Skeletal muscle tissue (tissue), 4 donors: ENCODE measurements around the gene TGFBRAP1. TPM values are rescaled to one million over a fixed set of nuclear protein-coding genes. Genes with fewer than 3 reads are reported as not detected.

Experiments used
- H3K27ac ChIP-seq: one replicate; pipeline ENCODE4 v1.7.0; 2013; ENCODE audit warnings: mild to moderate bottlenecking, low read depth, low read length, inconsistent platforms
- H3K27me3 ChIP-seq, 3 donors: one replicate each; pipeline ENCODE4 v1.7.0; 2013; ENCODE audit warnings: low read length in 3 of 3; ENCODE audit not compliant: control insufficient read depth in 3 of 3, insufficient read depth in 3 of 3
- H3K36me3 ChIP-seq, 3 donors: one replicate each; pipeline ENCODE4 v1.7.0; 2013; ENCODE audit warnings: low read length in 3 of 3; ENCODE audit not compliant: control insufficient read depth in 3 of 3, insufficient read depth in 3 of 3
- H3K4me1 ChIP-seq, 3 donors: one replicate each; pipeline ENCODE4 v1.7.0; 2013; ENCODE audit warnings: low read length in 3 of 3, mild to moderate bottlenecking in 3 of 3; ENCODE audit not compliant: control insufficient read depth in 3 of 3, insufficient read depth in 3 of 3
- H3K4me3 ChIP-seq, 3 donors: one replicate each; pipeline ENCODE4 v1.7.0; 2013; ENCODE audit warnings: low read length in 3 of 3
- H3K9ac ChIP-seq, 3 donors: one replicate each; pipeline ENCODE4 v1.7.0; 2013; ENCODE audit warnings: low read length in 3 of 3, mild to moderate bottlenecking in 3 of 3, moderate library complexity in 2 of 3, low read depth in 1 of 3
- H3K9me3 ChIP-seq, 3 donors: one replicate each; pipeline ENCODE4 v1.7.0; 2013; ENCODE audit warnings: low read length in 3 of 3; ENCODE audit not compliant: control insufficient read depth in 3 of 3
- total RNA-seq: library from RNA; depleted of rRNA; stranded (reverse); fragments of >200 nt; gene quantifications from one replicate; pipeline ENCODE4 v1.2.3, GENCODE V29; 2014
- donor health status: Osteomylitis.

TGFBRAP1 gene
- total RNA-seq, 1 donor from 2014 or later, result 7.3 TPM

GRCh38 chr2:105357122-105357521, 27.6 kb upstream of the TGFBRAP1 start:
- peaks cover 23 to 45% (median 41%) of the 10 kb centered on the region in 3 donors for H3K36me3 ChIP-seq
- no peak overlapping the region for H3K4me3 ChIP-seq
- no peak overlapping the region for H3K27ac ChIP-seq
- no peak overlapping the region for H3K9ac ChIP-seq
- H3K9me3 ChIP-seq, result no peaks in the 10 kb centered on the region
- H3K4me1 ChIP-seq, result no peaks in the 10 kb centered on the region
- no peaks in the 10 kb centered on the region for H3K27me3 ChIP-seq

- Histone ChIP-seq H3K4me3 (no peak overlapping the region), H3K4me1 (no peaks in the 10 kb centered on the region), H3K9me3 (no peaks in the 10 kb centered on the region), H3K36me3 (peaks cover 22 to 58% (median 57%) of the 10 kb centered on the region in 3 donors), H3K27me3 (no peaks in the 10 kb centered on the region), H3K9ac (no peak overlapping the region), H3K27ac (no peak overlapping the region)
Measured at GRCh38 chr2:105344704-105345345, 15.3 kb upstream of the TGFBRAP1 start.

GRCh38 chr2:105339414-105339813, 9.9 kb upstream of the TGFBRAP1 start:
- Histone ChIP-seq H3K36me3 (peaks cover 12 to 34% (median 28%) of the 10 kb centered on the region in 3 donors), H3K27ac (no peak overlapping the region), H3K4me1 (peaks cover 11 to 19% (median 16%) of the 10 kb centered on the region in 3 donors), H3K9me3 (no peaks in the 10 kb centered on the region), H3K27me3 (no peaks in the 10 kb centered on the region), H3K4me3 (no peak overlapping the region), H3K9ac (no peak overlapping the region)

GRCh38 chr2:105338020-105338385, 8.5 kb upstream of the TGFBRAP1 start:
- peak overlapping the region; percentile 92 to 97 (median 92) for H3K4me3 ChIP-seq
- no peaks in the 10 kb centered on the region for H3K27me3 ChIP-seq
- H3K27ac ChIP-seq, result peak overlapping the region; percentile 97
- H3K4me1 ChIP-seq, result peaks cover 11 to 19% (median 16%) of the 10 kb centered on the region in 3 donors
- H3K36me3 ChIP-seq, result peaks cover 10 to 26% (median 22%) of the 10 kb centered on the region in 3 donors
- H3K9me3 ChIP-seq, result no peaks in the 10 kb centered on the region
- H3K9ac ChIP-seq, result peak overlapping the region; percentile 93 to 98 (median 98)

- H3K9me3 ChIP-seq, result no peaks in the 10 kb centered on the region
- peaks cover 8 to 21% (median 17%) of the 10 kb centered on the region in 3 donors for H3K36me3 ChIP-seq
- peak within 1 kb of the TSS; percentile 92 to 97 (median 92) for H3K4me3 ChIP-seq
- no peaks in the 10 kb centered on the region for H3K27me3 ChIP-seq
- peak within 1 kb of the TSS; percentile 93 to 98 (median 98) for H3K9ac ChIP-seq
- H3K27ac ChIP-seq, result peak within 1 kb of the TSS; percentile 97
- H3K4me1 ChIP-seq, result peaks cover 11 to 19% (median 16%) of the 10 kb centered on the region in 3 donors
Measured at GRCh38 chr2:105337122-105338019, 7.8 kb upstream of the TGFBRAP1 start, which contains the start of gene C2orf49. Gene C2orf49, plus strand, starts transcription at chr2:105337540. Its CDS starts 48 bp downstream, at chr2:105337588.

GRCh38 chr2:105336786-105337121, 7.2 kb upstream of the TGFBRAP1 start:
- Histone ChIP-seq H3K9ac (peak overlapping the region; percentile 93 to 98 (median 98)), H3K27me3 (no peaks in the 10 kb centered on the region), H3K4me3 (peak overlapping the region; percentile 92 to 97 (median 92)), H3K36me3 (peaks cover 8 to 17% (median 14%) of the 10 kb centered on the region in 3 donors), H3K4me1 (peaks cover 11 to 19% (median 16%) of the 10 kb centered on the region in 3 donors), H3K27ac (peak overlapping the region; percentile 97), H3K9me3 (no peaks in the 10 kb centered on the region)

- Histone ChIP-seq H3K4me3 (no peak overlapping the region), H3K27ac (no peak overlapping the region), H3K27me3 (no peaks in the 10 kb centered on the region), H3K4me1 (peaks cover 13 to 20% (median 19%) of the 10 kb centered on the region in 3 donors), H3K9me3 (no peaks in the 10 kb centered on the region), H3K36me3 (peaks cover 4 to 10% (median 6%) of the 10 kb centered on the region in 3 donors), H3K9ac (no peak overlapping the region)
Measured at GRCh38 chr2:105335469-105335868, 5.9 kb upstream of the TGFBRAP1 start.

- no peaks in the 10 kb centered on the region for H3K27me3 ChIP-seq
- H3K36me3 ChIP-seq, result peaks cover 0 to 5% (median 0%) of the 10 kb centered on the region in 3 donors
- peaks cover 16 to 24% (median 24%) of the 10 kb centered on the region in 3 donors for H3K4me1 ChIP-seq
- no peak overlapping the region for H3K27ac ChIP-seq
- H3K4me3 ChIP-seq, result no peak overlapping the region
- H3K9me3 ChIP-seq, result no peaks in the 10 kb centered on the region
- no peak overlapping the region for H3K9ac ChIP-seq
Measured at GRCh38 chr2:105334211-105334610, 4.7 kb upstream of the TGFBRAP1 start.

GRCh38 chr2:105330681-105331375, 1.3 kb upstream of the TGFBRAP1 start:
- Histone ChIP-seq H3K27ac (no peak overlapping the region), H3K9me3 (no peaks in the 10 kb centered on the region), H3K9ac (peak overlapping the region in 1 of 3 donors; percentile 81), H3K4me3 (no peak overlapping the region), H3K27me3 (no peaks in the 10 kb centered on the region), H3K4me1 (peaks cover 17 to 24% (median 18%) of the 10 kb centered on the region in 3 donors), H3K36me3 (peaks cover 0 to 5% (median 0%) of the 10 kb centered on the region in 3 donors)
